Astrocyte (in vitro differentiated cells and primary cell): Measurements from ENCODE around the gene IDUA.

Experiments
- EZH2 ChIP-seq: IDR thresholded peaks from 2 replicates; pipeline ENCODE4 v1.6.1; 2012; ENCODE audit warnings: mild to moderate bottlenecking, low read length, inconsistent platforms; ENCODE audit not compliant: insufficient read depth
- TF ChIP-seq, protein P1 (sequence below): IDR thresholded peaks from 2 replicates; pipeline ENCODE4 v1.5.1; 2011; ENCODE audit warnings: low read depth, mild to moderate bottlenecking, inconsistent platforms, low read length, moderate library complexity; ENCODE audit not compliant: insufficient read depth

GRCh38 chr4:987624-988513 lies 1.0 kb downstream of the IDUA start:
- TF ChIP-seq, protein P1, sequence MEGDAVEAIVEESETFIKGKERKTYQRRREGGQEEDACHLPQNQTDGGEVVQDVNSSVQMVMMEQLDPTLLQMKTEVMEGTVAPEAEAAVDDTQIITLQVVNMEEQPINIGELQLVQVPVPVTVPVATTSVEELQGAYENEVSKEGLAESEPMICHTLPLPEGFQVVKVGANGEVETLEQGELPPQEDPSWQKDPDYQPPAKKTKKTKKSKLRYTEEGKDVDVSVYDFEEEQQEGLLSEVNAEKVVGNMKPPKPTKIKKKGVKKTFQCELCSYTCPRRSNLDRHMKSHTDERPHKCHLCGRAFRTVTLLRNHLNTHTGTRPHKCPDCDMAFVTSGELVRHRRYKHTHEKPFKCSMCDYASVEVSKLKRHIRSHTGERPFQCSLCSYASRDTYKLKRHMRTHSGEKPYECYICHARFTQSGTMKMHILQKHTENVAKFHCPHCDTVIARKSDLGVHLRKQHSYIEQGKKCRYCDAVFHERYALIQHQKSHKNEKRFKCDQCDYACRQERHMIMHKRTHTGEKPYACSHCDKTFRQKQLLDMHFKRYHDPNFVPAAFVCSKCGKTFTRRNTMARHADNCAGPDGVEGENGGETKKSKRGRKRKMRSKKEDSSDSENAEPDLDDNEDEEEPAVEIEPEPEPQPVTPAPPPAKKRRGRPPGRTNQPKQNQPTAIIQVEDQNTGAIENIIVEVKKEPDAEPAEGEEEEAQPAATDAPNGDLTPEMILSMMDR: no peak
- TF ChIP-seq EZH2: no peak
